ENCODE results near the gene SLC39A11.

- no peak for TF ChIP-seq CTCF (IDR thresholded peaks at IDR 0.05)
- no peak for TF ChIP-seq EP300 (IDR thresholded peaks at IDR 0.05)
Measured at GRCh38 chr17:72863526-72864211, 228.8 kb downstream of the SLC39A11 start.

All from upper lobe of left lung (tissue), 4 donors.